Loucy (cell line): ENCODE data around the gene B9D1.

Experiments
- H2AFZ ChIP-seq: fragments of 200-600 bp; sonication (generic); 2 replicates; pipeline ENCODE4 v1.6.0; 2016; ENCODE audit warnings: antibody characterized with exemption, mild to moderate bottlenecking, low read length, moderate library complexity
- H3F3A ChIP-seq: fragments of 200-600 bp; 2 replicates; pipeline ENCODE4 v1.6.0; 2016; ENCODE audit warnings: antibody characterized with exemption, low read depth, mild to moderate bottlenecking
- H3K27me3 ChIP-seq: fragments of 200-600 bp; sonication (generic); 2 replicates; pipeline ENCODE4 v1.6.1; 2014; ENCODE audit warnings: low read length, mild to moderate bottlenecking; ENCODE audit not compliant: insufficient read depth, poor library complexity, severe bottlenecking
- H3K36me3 ChIP-seq: fragments of 200-600 bp; sonication (generic); 2 replicates; pipeline ENCODE4 v1.6.1; 2016; ENCODE audit warnings: low read length; ENCODE audit not compliant: insufficient read depth
- H3K4me1 ChIP-seq: fragments of 200-600 bp; sonication (generic); 2 replicates; pipeline ENCODE4 v1.5.1; 2014; ENCODE audit warnings: low read length, mild to moderate bottlenecking; ENCODE audit not compliant: insufficient read depth, poor library complexity, severe bottlenecking
- H3K4me2 ChIP-seq: fragments of 200-600 bp; sonication (generic); 2 replicates; pipeline ENCODE4 v1.6.0; 2014; ENCODE audit warnings: antibody characterized with exemption, low read length, low read depth, mild to moderate bottlenecking; ENCODE audit not compliant: poor library complexity, severe bottlenecking
- H3K4me3 ChIP-seq: fragments of 200-600 bp; sonication (generic); 2 replicates; pipeline ENCODE4 v1.5.1; 2014; ENCODE audit warnings: low read length, mild to moderate bottlenecking, mixed read lengths; ENCODE audit not compliant: poor library complexity, severe bottlenecking
- H3K79me2 ChIP-seq: fragments of 200-600 bp; sonication (generic); 2 replicates; pipeline ENCODE4 v1.6.1; 2014; ENCODE audit warnings: low read length; ENCODE audit not compliant: insufficient read depth
- H3K9ac ChIP-seq: fragments of 200-600 bp; sonication (generic); 2 replicates; pipeline ENCODE4 v1.6.0; 2014; ENCODE audit warnings: mild to moderate bottlenecking, low read depth, low read length, moderate library complexity; ENCODE audit not compliant: poor library complexity, severe bottlenecking
- H3K9me2 ChIP-seq: fragments of 200-600 bp; sonication (generic); replicated peaks from 2 replicates; pipeline ENCODE4 v1.6.1; 2016; ENCODE audit warnings: low read depth, low read length, mixed read lengths
- H3K9me3 ChIP-seq: fragments of 200-600 bp; sonication (generic); 2 replicates; pipeline ENCODE4 v1.6.1; 2014; ENCODE audit warnings: mild to moderate bottlenecking, antibody characterized with exemption, low read length, low read depth; ENCODE audit not compliant: insufficient read depth
- H4K20me1 ChIP-seq: fragments of 200-600 bp; sonication (generic); 2 replicates; pipeline ENCODE4 v1.6.0; 2014; ENCODE audit warnings: antibody characterized with exemption, low read length, mild to moderate bottlenecking; ENCODE audit not compliant: insufficient read depth, poor library complexity, severe bottlenecking
- EZH2phosphoT487 ChIP-seq: fragments of 200-600 bp; IDR thresholded peaks from 2 replicates; pipeline ENCODE4 v1.6.1; 2018; ENCODE audit warnings: antibody characterized with exemption, mild to moderate bottlenecking, moderate library complexity, borderline replicate concordance
- TF ChIP-seq, protein P1 (sequence below): fragments of 200-600 bp; sonication (generic); conservative IDR thresholded peaks from 2 replicates; pipeline ENCODE4 v1.5.1; 2014; ENCODE audit warnings: mild to moderate bottlenecking, antibody characterized with exemption, low read length

The B9D1 gene

GRCh38 chr17:19306160-19307111 lies 56.1 kb downstream of the B9D1 start:
- TF ChIP-seq EZH2phosphoT487 = no peak
- TF ChIP-seq, protein P1, sequence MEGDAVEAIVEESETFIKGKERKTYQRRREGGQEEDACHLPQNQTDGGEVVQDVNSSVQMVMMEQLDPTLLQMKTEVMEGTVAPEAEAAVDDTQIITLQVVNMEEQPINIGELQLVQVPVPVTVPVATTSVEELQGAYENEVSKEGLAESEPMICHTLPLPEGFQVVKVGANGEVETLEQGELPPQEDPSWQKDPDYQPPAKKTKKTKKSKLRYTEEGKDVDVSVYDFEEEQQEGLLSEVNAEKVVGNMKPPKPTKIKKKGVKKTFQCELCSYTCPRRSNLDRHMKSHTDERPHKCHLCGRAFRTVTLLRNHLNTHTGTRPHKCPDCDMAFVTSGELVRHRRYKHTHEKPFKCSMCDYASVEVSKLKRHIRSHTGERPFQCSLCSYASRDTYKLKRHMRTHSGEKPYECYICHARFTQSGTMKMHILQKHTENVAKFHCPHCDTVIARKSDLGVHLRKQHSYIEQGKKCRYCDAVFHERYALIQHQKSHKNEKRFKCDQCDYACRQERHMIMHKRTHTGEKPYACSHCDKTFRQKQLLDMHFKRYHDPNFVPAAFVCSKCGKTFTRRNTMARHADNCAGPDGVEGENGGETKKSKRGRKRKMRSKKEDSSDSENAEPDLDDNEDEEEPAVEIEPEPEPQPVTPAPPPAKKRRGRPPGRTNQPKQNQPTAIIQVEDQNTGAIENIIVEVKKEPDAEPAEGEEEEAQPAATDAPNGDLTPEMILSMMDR = no peak
- H3F3A ChIP-seq = no peaks in the 10 kb centered on the region
- no peaks in the 10 kb centered on the region for H3K27me3 ChIP-seq
- no peaks in the 10 kb centered on the region for H3K9me2 ChIP-seq
- H3K9ac ChIP-seq = no peak overlapping the region
- no peaks in the 10 kb centered on the region for H3K9me3 ChIP-seq
- no peaks in the 10 kb centered on the region for H4K20me1 ChIP-seq
- no peaks in the 10 kb centered on the region for H3K36me3 ChIP-seq
- no peak overlapping the region for H2AFZ ChIP-seq
- H3K79me2 ChIP-seq = no peaks in the 10 kb centered on the region
- H3K4me2 ChIP-seq = peak overlapping the region; percentile 42
- peak overlapping the region; percentile 27 for H3K4me3 ChIP-seq
- peaks cover 41% of the 10 kb centered on the region for H3K4me1 ChIP-seq

- Histone ChIP-seq H3F3A (no peaks in the 10 kb centered on the region), H3K36me3 (no peaks in the 10 kb centered on the region), H3K4me2 (peak overlapping the region; percentile 42), H3K9me3 (no peaks in the 10 kb centered on the region), H3K4me1 (peaks cover 41% of the 10 kb centered on the region), H4K20me1 (no peaks in the 10 kb centered on the region), H2AFZ (no peak overlapping the region), H3K9me2 (no peaks in the 10 kb centered on the region), H3K9ac (no peak overlapping the region), H3K79me2 (no peaks in the 10 kb centered on the region), H3K27me3 (no peaks in the 10 kb centered on the region), H3K4me3 (no peak overlapping the region)
- TF ChIP-seq EZH2phosphoT487 = no peak
- TF ChIP-seq, protein P1 = no peak
These were observed 56.8 kb downstream of the B9D1 start for GRCh38 chr17:19305761-19306159.

DNA sequence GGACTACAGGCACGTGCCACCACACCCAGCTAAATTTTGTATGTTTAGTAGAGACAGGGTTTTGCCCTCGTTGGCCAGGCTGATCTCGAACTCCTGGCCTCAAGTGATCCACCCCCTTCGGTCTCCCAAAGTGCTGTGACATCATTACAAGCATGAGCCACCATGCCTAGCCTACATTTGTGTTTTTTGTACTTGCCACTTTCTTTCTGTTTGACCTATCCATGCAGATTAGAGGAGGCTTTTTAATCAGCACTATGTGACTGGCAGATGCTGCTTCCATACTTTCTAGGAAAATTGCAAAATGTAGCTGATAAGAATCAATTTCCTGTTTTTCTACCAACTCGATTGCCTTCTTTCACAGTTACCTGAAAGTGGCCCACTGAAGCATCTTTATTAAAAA lies 57.3 kb downstream of the B9D1 start:
- Histone ChIP-seq H3K36me3 (no peaks in the 10 kb centered on the region), H2AFZ (no peak overlapping the region), H3K79me2 (no peaks in the 10 kb centered on the region), H3K9me3 (no peaks in the 10 kb centered on the region), H3K4me3 (no peak overlapping the region), H3K27me3 (no peaks in the 10 kb centered on the region), H3K4me2 (peak overlapping the region; percentile 42), H3K9ac (no peak overlapping the region), H4K20me1 (no peaks in the 10 kb centered on the region), H3K9me2 (no peaks in the 10 kb centered on the region), H3F3A (no peaks in the 10 kb centered on the region), H3K4me1 (peaks cover 41% of the 10 kb centered on the region)
- TF ChIP-seq, protein P1 = no peak
- no peak for TF ChIP-seq EZH2phosphoT487
